Stimulated activated naive B cell treated with anti-CD40 and anti-IgM and Interleukin-4, amounts not matched to agents 10 μg/mL and 1 μg/mL and 100 μg/mL, for 72 hours (primary cell): ENCODE results near the gene PHACTR3.
"Not testable (repeated sequence)": the region's sequence is repeated elsewhere in the genome, so short reads cannot be mapped to it uniquely, and the experiment has no call there.

Experiments
- ATAC-seq, 2 donors: fragments of 150-1000 bp; cut with Tn5 transposase; replicated peaks; 2 replicates each; pipeline ENCODE4 v1.10.0; 2021; ENCODE audit warnings: moderate library complexity in 1 of 2
- DNase-seq: peaks from one replicate; pipeline ENCODE4 v3.0.0; 2021
- H3K27ac Mint-ChIP-seq: one replicate; pipeline ENCODE4 v1.8.0; 2022; ENCODE audit warnings: mild to moderate bottlenecking, mixed read lengths
- H3K27me3 Mint-ChIP-seq, 2 donors: one replicate each; pipeline ENCODE4 v1.8.0; 2022; ENCODE audit warnings: mixed read lengths in 2 of 2
- H3K36me3 Mint-ChIP-seq, 2 donors: one replicate each; pipeline ENCODE4 v1.8.0; 2022; ENCODE audit warnings: mixed read lengths in 2 of 2, mild to moderate bottlenecking in 1 of 2
- H3K4me1 Mint-ChIP-seq, 2 donors: one replicate each; pipeline ENCODE4 v1.8.0; 2022; ENCODE audit warnings: mixed read lengths in 2 of 2, mild to moderate bottlenecking in 1 of 2
- H3K4me3 Mint-ChIP-seq, 2 donors: one replicate each; pipeline ENCODE4 v1.8.0; 2022; ENCODE audit warnings: mild to moderate bottlenecking in 2 of 2, mixed read lengths in 2 of 2, moderate library complexity in 1 of 2
- H3K9me3 Mint-ChIP-seq, 2 donors: one replicate each; pipeline ENCODE4 v1.8.0; 2022; ENCODE audit warnings: mixed read lengths in 2 of 2, mild to moderate bottlenecking in 1 of 2

PHACTR3 gene

GRCh38 chr20:59857966-59858365 lies 253.6 kb downstream of the PHACTR3 start:
- H3K4me1 Mint-ChIP-seq, result no peaks in the 10 kb centered on the region
- no peak overlapping the region for H3K27ac Mint-ChIP-seq
- ATAC-seq (no peak), DNase-seq (no peak)
- H3K36me3 Mint-ChIP-seq, result no peaks in the 10 kb centered on the region
- no peak overlapping the region for H3K4me3 Mint-ChIP-seq
- H3K27me3 Mint-ChIP-seq, result peaks cover 13 to 15% of the 10 kb centered on the region in 2 donors
- H3K9me3 Mint-ChIP-seq, result peaks cover 0 to 4% of the 10 kb centered on the region in 2 donors

- no peak for DNase-seq
- Mint-ChIP-seq H3K27me3 (peaks cover 13 to 15% of the 10 kb centered on the region in 2 donors), H3K4me3 (no peak overlapping the region), H3K9me3 (peaks cover 0 to 4% of the 10 kb centered on the region in 2 donors), H3K36me3 (no peaks in the 10 kb centered on the region), H3K4me1 (no peaks in the 10 kb centered on the region), H3K27ac (no peak overlapping the region)
- no peak for ATAC-seq
Measured at GRCh38 chr20:59858425-59858824, 254.1 kb downstream of the PHACTR3 start.

GRCh38 chr20:59861401-59861800 lies 257.1 kb downstream of the PHACTR3 start:
- Mint-ChIP-seq H3K4me1 (no peaks in the 10 kb centered on the region), H3K27me3 (peaks cover 13 to 15% of the 10 kb centered on the region in 2 donors), H3K9me3 (peaks cover 0 to 4% of the 10 kb centered on the region in 2 donors), H3K36me3 (no peaks in the 10 kb centered on the region), H3K4me3 (no peak overlapping the region), H3K27ac (no peak overlapping the region)
- ATAC-seq (no peak), DNase-seq (no peak)

GRCh38 chr20:59863058-59863457 lies 258.7 kb downstream of the PHACTR3 start:
- DNase-seq (no peak), ATAC-seq (no peak)
- no peak overlapping the region for H3K27ac Mint-ChIP-seq
- H3K4me3 Mint-ChIP-seq, result no peak overlapping the region
- peaks cover 13 to 15% of the 10 kb centered on the region in 2 donors for H3K27me3 Mint-ChIP-seq
- H3K4me1 Mint-ChIP-seq, result no peaks in the 10 kb centered on the region
- no peaks in the 10 kb centered on the region for H3K9me3 Mint-ChIP-seq
- H3K36me3 Mint-ChIP-seq, result no peaks in the 10 kb centered on the region

GRCh38 chr20:59864726-59865125 lies 260.4 kb downstream of the PHACTR3 start:
- H3K9me3 Mint-ChIP-seq, result no peaks in the 10 kb centered on the region
- peaks cover 11 to 13% of the 10 kb centered on the region in 2 donors for H3K27me3 Mint-ChIP-seq
- H3K4me3 Mint-ChIP-seq, result no peak overlapping the region
- no peak for ATAC-seq
- no peak overlapping the region for H3K27ac Mint-ChIP-seq
- no peaks in the 10 kb centered on the region for H3K4me1 Mint-ChIP-seq
- no peaks in the 10 kb centered on the region for H3K36me3 Mint-ChIP-seq
- DNase-seq, result no peak

- Mint-ChIP-seq H3K9me3 (no peaks in the 10 kb centered on the region), H3K27ac (no peak overlapping the region), H3K27me3 (peaks cover 8 to 13% of the 10 kb centered on the region in 2 donors), H3K4me1 (no peaks in the 10 kb centered on the region), H3K36me3 (no peaks in the 10 kb centered on the region), H3K4me3 (no peak overlapping the region)
- ATAC-seq (no peak), DNase-seq (no peak)
Measured at GRCh38 chr20:59866338-59866737, 262.0 kb downstream of the PHACTR3 start.

- ATAC-seq (no peak), DNase-seq (no peak)
- H3K36me3 Mint-ChIP-seq, result no peaks in the 10 kb centered on the region
- no peaks in the 10 kb centered on the region for H3K4me1 Mint-ChIP-seq
- no peak overlapping the region for H3K27ac Mint-ChIP-seq
- H3K9me3 Mint-ChIP-seq, result no peaks in the 10 kb centered on the region
- peaks cover 0 to 5% of the 10 kb centered on the region in 2 donors for H3K27me3 Mint-ChIP-seq
- no peak overlapping the region for H3K4me3 Mint-ChIP-seq
Measured at GRCh38 chr20:59871096-59871495, 266.8 kb downstream of the PHACTR3 start.

GRCh38 chr20:59873409-59873808 lies 269.1 kb downstream of the PHACTR3 start:
- H3K27ac Mint-ChIP-seq, result no peak overlapping the region
- no peak overlapping the region for H3K4me3 Mint-ChIP-seq
- peaks cover 0 to 5% of the 10 kb centered on the region in 2 donors for H3K27me3 Mint-ChIP-seq
- no peaks in the 10 kb centered on the region for H3K36me3 Mint-ChIP-seq
- no peak for DNase-seq
- H3K9me3 Mint-ChIP-seq, result no peaks in the 10 kb centered on the region
- H3K4me1 Mint-ChIP-seq, result no peaks in the 10 kb centered on the region
- no peak for ATAC-seq

- Mint-ChIP-seq H3K27ac (no peak overlapping the region), H3K4me1 (no peaks in the 10 kb centered on the region), H3K9me3 (peaks cover 0 to 3% of the 10 kb centered on the region in 2 donors), H3K27me3 (peaks cover 0 to 5% of the 10 kb centered on the region in 2 donors), H3K36me3 (no peaks in the 10 kb centered on the region), H3K4me3 (no peak overlapping the region)
- DNase-seq (no peak), ATAC-seq (no peak)
Measured at GRCh38 chr20:59880198-59880597, 275.9 kb downstream of the PHACTR3 start.

GRCh38 chr20:59884494-59884893 lies 280.2 kb downstream of the PHACTR3 start:
- peaks cover 0 to 8% of the 10 kb centered on the region in 2 donors for H3K27me3 Mint-ChIP-seq
- H3K9me3 Mint-ChIP-seq, result peaks cover 0 to 2% of the 10 kb centered on the region in 2 donors
- ATAC-seq, result no peak
- DNase-seq, result no peak
- H3K27ac Mint-ChIP-seq, result no peak overlapping the region
- H3K4me1 Mint-ChIP-seq, result no peaks in the 10 kb centered on the region
- H3K36me3 Mint-ChIP-seq, result peaks cover 0 to 3% of the 10 kb centered on the region in 2 donors
- no peak overlapping the region for H3K4me3 Mint-ChIP-seq

- no peak for ATAC-seq
- no peak for DNase-seq
- H3K36me3 Mint-ChIP-seq, result peaks cover 0 to 3% of the 10 kb centered on the region in 2 donors
Measured at GRCh38 chr20:59888050-59888449, 283.7 kb downstream of the PHACTR3 start.

GRCh38 chr20:59890035-59890434 lies 285.7 kb downstream of the PHACTR3 start:
- not testable (repeated sequence) for H3K27ac Mint-ChIP-seq, H3K9me3 Mint-ChIP-seq, DNase-seq, ATAC-seq, H3K27me3 Mint-ChIP-seq, H3K36me3 Mint-ChIP-seq, H3K4me3 Mint-ChIP-seq
- H3K4me1 Mint-ChIP-seq, result peaks cover 8 to 14% of the 10 kb centered on the region in 2 donors

More at GRCh38 chr20:59888050-59888449, 283.7 kb downstream of the PHACTR3 start:
- no peak overlapping the region for H3K4me3 Mint-ChIP-seq
- peaks cover 8 to 14% of the 10 kb centered on the region in 2 donors for H3K4me1 Mint-ChIP-seq
- peaks cover 0 to 4% of the 10 kb centered on the region in 2 donors for H3K9me3 Mint-ChIP-seq
- peaks cover 0 to 8% of the 10 kb centered on the region in 2 donors for H3K27me3 Mint-ChIP-seq
- no peak overlapping the region for H3K27ac Mint-ChIP-seq

GRCh38 chr20:59891581-59891980 lies 287.2 kb downstream of the PHACTR3 start:
- Mint-ChIP-seq H3K4me3 (no peak overlapping the region), H3K4me1 (peaks cover 8 to 14% of the 10 kb centered on the region in 2 donors), H3K36me3 (peaks cover 0 to 3% of the 10 kb centered on the region in 2 donors), H3K27me3 (peaks cover 8 to 13% of the 10 kb centered on the region in 2 donors), H3K9me3 (peaks cover 0 to 4% of the 10 kb centered on the region in 2 donors), H3K27ac (no peak overlapping the region)
- ATAC-seq (peak in 1 of 2 donors; percentile 51), DNase-seq (no peak)

GRCh38 chr20:59895908-59896307 lies 291.6 kb downstream of the PHACTR3 start:
- H3K9me3 Mint-ChIP-seq, result no peaks in the 10 kb centered on the region
- H3K27me3 Mint-ChIP-seq, result peaks cover 9 to 15% of the 10 kb centered on the region in 2 donors
- H3K4me3 Mint-ChIP-seq, result no peak overlapping the region
- peaks cover 0 to 4% of the 10 kb centered on the region in 2 donors for H3K36me3 Mint-ChIP-seq
- H3K4me1 Mint-ChIP-seq, result peaks cover 8 to 10% of the 10 kb centered on the region in 2 donors
- DNase-seq (no peak), ATAC-seq (no peak)
- no peak overlapping the region for H3K27ac Mint-ChIP-seq
